ENCODE results near the gene SOS1.
"Not testable (repeated sequence)": the region's sequence is repeated elsewhere in the genome, so short reads cannot be mapped to it uniquely, and the experiment has no call there.

Gene SOS1

GRCh38 chr2:39052665-39053064, 68.2 kb downstream of the SOS1 start:
- not testable (repeated sequence) for H3K27ac ChIP-seq (ENCODE audit: low read depth in 2 of 2, low read length in 2 of 2); H3K4me3 ChIP-seq (ENCODE audit: low read length in 2 of 2); H3K4me1 ChIP-seq (ENCODE audit: control insufficient read depth in 2 of 2, insufficient read depth in 2 of 2, low read length in 2 of 2); H3K9ac ChIP-seq (ENCODE audit: low read depth in 1 of 2, low read length in 2 of 2); H3K27me3 ChIP-seq (ENCODE audit: control insufficient read depth in 2 of 2, insufficient read depth in 2 of 2, low read length in 2 of 2); H3K9me3 ChIP-seq (ENCODE audit: control insufficient read depth in 2 of 2, low read length in 2 of 2)
- H3K36me3 ChIP-seq (ENCODE audit: control insufficient read depth in 2 of 2, insufficient read depth in 2 of 2, low read length in 2 of 2) = peaks cover 19 to 23% of the 10 kb centered on the region in 2 donors

GRCh38 chr2:39050109-39050508, 70.7 kb downstream of the SOS1 start:
- no peak overlapping the region for H3K4me3 ChIP-seq (ENCODE audit: low read length in 2 of 2)
- H3K4me1 ChIP-seq (ENCODE audit: control insufficient read depth in 2 of 2, insufficient read depth in 2 of 2, low read length in 2 of 2) = no peaks in the 10 kb centered on the region
- H3K27ac ChIP-seq (ENCODE audit: low read depth in 2 of 2, low read length in 2 of 2) = no peak overlapping the region
- H3K27me3 ChIP-seq (ENCODE audit: control insufficient read depth in 2 of 2, insufficient read depth in 2 of 2, low read length in 2 of 2) = no peaks in the 10 kb centered on the region
- no peak overlapping the region for H3K9ac ChIP-seq (ENCODE audit: low read depth in 1 of 2, low read length in 2 of 2)
- H3K9me3 ChIP-seq (ENCODE audit: control insufficient read depth in 2 of 2, low read length in 2 of 2) = no peaks in the 10 kb centered on the region
- peaks cover 15 to 16% of the 10 kb centered on the region in 2 donors for H3K36me3 ChIP-seq (ENCODE audit: control insufficient read depth in 2 of 2, insufficient read depth in 2 of 2, low read length in 2 of 2)

- Histone ChIP-seq H3K4me3 (ENCODE audit: low read length in 2 of 2) (no peak overlapping the region), H3K9ac (ENCODE audit: low read depth in 1 of 2, low read length in 2 of 2) (no peak overlapping the region), H3K9me3 (ENCODE audit: control insufficient read depth in 2 of 2, low read length in 2 of 2) (no peaks in the 10 kb centered on the region), H3K4me1 (ENCODE audit: control insufficient read depth in 2 of 2, insufficient read depth in 2 of 2, low read length in 2 of 2) (peaks cover 0 to 3% of the 10 kb centered on the region in 2 donors), H3K36me3 (ENCODE audit: control insufficient read depth in 2 of 2, insufficient read depth in 2 of 2, low read length in 2 of 2) (peaks cover 0 to 2% of the 10 kb centered on the region in 2 donors), H3K27ac (ENCODE audit: low read depth in 2 of 2, low read length in 2 of 2) (no peak overlapping the region), H3K27me3 (ENCODE audit: control insufficient read depth in 2 of 2, insufficient read depth in 2 of 2, low read length in 2 of 2) (no peaks in the 10 kb centered on the region)
Observed at GRCh38 chr2:39039072-39039471, 81.8 kb downstream of the SOS1 start.

DNA sequence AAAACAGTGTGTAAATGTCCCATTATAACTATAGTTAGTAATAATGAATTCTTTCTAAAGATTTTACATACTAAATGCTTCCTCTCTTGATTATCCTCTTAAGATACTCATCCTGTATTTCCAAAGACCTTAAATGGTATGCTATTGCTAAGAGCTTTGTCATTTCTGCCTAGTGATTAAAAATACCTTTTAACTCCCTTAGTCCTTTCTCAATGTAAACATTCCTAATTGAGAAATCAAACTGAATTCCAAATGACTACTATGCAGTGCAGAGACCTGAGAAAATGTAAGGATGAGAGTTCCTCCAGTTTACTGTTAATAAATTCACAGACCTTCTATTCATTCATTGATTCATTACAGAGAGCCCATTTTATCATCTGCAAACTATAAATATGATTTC, 86.9 kb downstream of the SOS1 start:
- Histone ChIP-seq H3K9ac (ENCODE audit: low read depth in 1 of 2, low read length in 2 of 2) (no peak overlapping the region), H3K9me3 (ENCODE audit: control insufficient read depth in 2 of 2, low read length in 2 of 2) (no peaks in the 10 kb centered on the region), H3K4me3 (ENCODE audit: low read length in 2 of 2) (no peak overlapping the region), H3K4me1 (ENCODE audit: control insufficient read depth in 2 of 2, insufficient read depth in 2 of 2, low read length in 2 of 2) (no peaks in the 10 kb centered on the region), H3K36me3 (ENCODE audit: control insufficient read depth in 2 of 2, insufficient read depth in 2 of 2, low read length in 2 of 2) (peaks cover 5 to 9% of the 10 kb centered on the region in 2 donors), H3K27me3 (ENCODE audit: control insufficient read depth in 2 of 2, insufficient read depth in 2 of 2, low read length in 2 of 2) (no peaks in the 10 kb centered on the region), H3K27ac (ENCODE audit: low read depth in 2 of 2, low read length in 2 of 2) (no peak overlapping the region)

GRCh38 chr2:39027421-39027820, 93.4 kb downstream of the SOS1 start:
- no peaks in the 10 kb centered on the region for H3K4me1 ChIP-seq (ENCODE audit: control insufficient read depth in 2 of 2, insufficient read depth in 2 of 2, low read length in 2 of 2)
- H3K36me3 ChIP-seq (ENCODE audit: control insufficient read depth in 2 of 2, insufficient read depth in 2 of 2, low read length in 2 of 2) = peaks cover 12 to 15% of the 10 kb centered on the region in 2 donors
- H3K27ac ChIP-seq (ENCODE audit: low read depth in 2 of 2, low read length in 2 of 2) = no peak overlapping the region
- H3K4me3 ChIP-seq (ENCODE audit: low read length in 2 of 2) = no peak overlapping the region
- no peaks in the 10 kb centered on the region for H3K9me3 ChIP-seq (ENCODE audit: control insufficient read depth in 2 of 2, low read length in 2 of 2)
- no peaks in the 10 kb centered on the region for H3K27me3 ChIP-seq (ENCODE audit: control insufficient read depth in 2 of 2, insufficient read depth in 2 of 2, low read length in 2 of 2)
- H3K9ac ChIP-seq (ENCODE audit: low read depth in 1 of 2, low read length in 2 of 2) = no peak overlapping the region

- Histone ChIP-seq H3K27ac (ENCODE audit: low read depth in 2 of 2, low read length in 2 of 2) (no peak overlapping the region), H3K4me3 (ENCODE audit: low read length in 2 of 2) (no peak overlapping the region)
Observed at GRCh38 chr2:39024833-39025232, 96.0 kb downstream of the SOS1 start.

GRCh38 chr2:39023649-39024048, 97.2 kb downstream of the SOS1 start:
- Histone ChIP-seq H3K9me3 (ENCODE audit: control insufficient read depth in 2 of 2, low read length in 2 of 2) (no peaks in the 10 kb centered on the region), H3K27ac (ENCODE audit: low read depth in 2 of 2, low read length in 2 of 2) (no peak overlapping the region), H3K27me3 (ENCODE audit: control insufficient read depth in 2 of 2, insufficient read depth in 2 of 2, low read length in 2 of 2) (no peaks in the 10 kb centered on the region), H3K4me1 (ENCODE audit: control insufficient read depth in 2 of 2, insufficient read depth in 2 of 2, low read length in 2 of 2) (no peaks in the 10 kb centered on the region), H3K9ac (ENCODE audit: low read depth in 1 of 2, low read length in 2 of 2) (no peak overlapping the region), H3K4me3 (ENCODE audit: low read length in 2 of 2) (no peak overlapping the region), H3K36me3 (ENCODE audit: control insufficient read depth in 2 of 2, insufficient read depth in 2 of 2, low read length in 2 of 2) (peaks cover 8 to 12% of the 10 kb centered on the region in 2 donors)

More at GRCh38 chr2:39024833-39025232, 96.0 kb downstream of the SOS1 start:
- H3K27me3 ChIP-seq (ENCODE audit: control insufficient read depth in 2 of 2, insufficient read depth in 2 of 2, low read length in 2 of 2) = no peaks in the 10 kb centered on the region
- H3K9me3 ChIP-seq (ENCODE audit: control insufficient read depth in 2 of 2, low read length in 2 of 2) = no peaks in the 10 kb centered on the region
- H3K9ac ChIP-seq (ENCODE audit: low read depth in 1 of 2, low read length in 2 of 2) = no peak overlapping the region
- H3K4me1 ChIP-seq (ENCODE audit: control insufficient read depth in 2 of 2, insufficient read depth in 2 of 2, low read length in 2 of 2) = no peaks in the 10 kb centered on the region
- H3K36me3 ChIP-seq (ENCODE audit: control insufficient read depth in 2 of 2, insufficient read depth in 2 of 2, low read length in 2 of 2) = peaks cover 8 to 15% of the 10 kb centered on the region in 2 donors

- Histone ChIP-seq H3K4me1 (ENCODE audit: control insufficient read depth in 2 of 2, insufficient read depth in 2 of 2, low read length in 2 of 2) (no peaks in the 10 kb centered on the region), H3K27me3 (ENCODE audit: control insufficient read depth in 2 of 2, insufficient read depth in 2 of 2, low read length in 2 of 2) (no peaks in the 10 kb centered on the region), H3K27ac (ENCODE audit: low read depth in 2 of 2, low read length in 2 of 2) (no peak overlapping the region), H3K4me3 (ENCODE audit: low read length in 2 of 2) (no peak overlapping the region), H3K36me3 (ENCODE audit: control insufficient read depth in 2 of 2, insufficient read depth in 2 of 2, low read length in 2 of 2) (peaks cover 8% of the 10 kb centered on the region in 2 donors), H3K9ac (ENCODE audit: low read depth in 1 of 2, low read length in 2 of 2) (no peak overlapping the region), H3K9me3 (ENCODE audit: control insufficient read depth in 2 of 2, low read length in 2 of 2) (no peaks in the 10 kb centered on the region)
Observed at GRCh38 chr2:39022642-39023235, 98.1 kb downstream of the SOS1 start.

DNA sequence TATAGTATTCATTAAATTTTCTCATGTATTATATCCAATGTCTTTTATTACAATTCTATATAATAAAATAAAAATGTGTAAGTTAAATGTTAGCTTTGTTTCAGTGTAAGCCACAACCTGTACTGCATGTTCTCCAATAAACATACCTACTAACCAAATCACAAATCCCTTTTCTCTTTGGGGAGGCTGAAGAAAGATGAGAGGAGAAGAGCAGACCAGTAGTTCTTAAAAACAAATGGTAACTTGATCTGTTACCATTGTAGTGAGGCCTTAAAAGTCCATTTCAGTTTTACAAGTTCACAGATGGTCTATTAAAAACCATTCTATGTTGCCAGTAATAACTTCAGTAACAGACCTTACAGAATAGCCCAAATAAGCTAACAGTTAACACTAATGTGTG, 100.5 kb downstream of the SOS1 start:
- Histone ChIP-seq H3K27me3 (ENCODE audit: control insufficient read depth in 2 of 2, insufficient read depth in 2 of 2, low read length in 2 of 2) (no peaks in the 10 kb centered on the region), H3K27ac (ENCODE audit: low read depth in 2 of 2, low read length in 2 of 2) (no peak overlapping the region), H3K9me3 (ENCODE audit: control insufficient read depth in 2 of 2, low read length in 2 of 2) (no peaks in the 10 kb centered on the region), H3K4me1 (ENCODE audit: control insufficient read depth in 2 of 2, insufficient read depth in 2 of 2, low read length in 2 of 2) (no peaks in the 10 kb centered on the region), H3K4me3 (ENCODE audit: low read length in 2 of 2) (no peak overlapping the region), H3K36me3 (ENCODE audit: control insufficient read depth in 2 of 2, insufficient read depth in 2 of 2, low read length in 2 of 2) (peaks cover 8% of the 10 kb centered on the region in 2 donors), H3K9ac (ENCODE audit: low read depth in 1 of 2, low read length in 2 of 2) (no peak overlapping the region)

- no peak overlapping the region for H3K27ac ChIP-seq (ENCODE audit: low read depth in 2 of 2, low read length in 2 of 2)
- no peaks in the 10 kb centered on the region for H3K27me3 ChIP-seq (ENCODE audit: control insufficient read depth in 2 of 2, insufficient read depth in 2 of 2, low read length in 2 of 2)
Observed at GRCh38 chr2:39018638-39019037, 102.2 kb downstream of the SOS1 start.

More at GRCh38 chr2:39018638-39019037, 102.2 kb downstream of the SOS1 start:
- no peak overlapping the region for H3K9ac ChIP-seq (ENCODE audit: low read depth in 1 of 2, low read length in 2 of 2)
- H3K4me3 ChIP-seq (ENCODE audit: low read length in 2 of 2) = no peak overlapping the region
- peaks cover 8 to 10% of the 10 kb centered on the region in 2 donors for H3K36me3 ChIP-seq (ENCODE audit: control insufficient read depth in 2 of 2, insufficient read depth in 2 of 2, low read length in 2 of 2)
- H3K9me3 ChIP-seq (ENCODE audit: control insufficient read depth in 2 of 2, low read length in 2 of 2) = no peaks in the 10 kb centered on the region
- H3K4me1 ChIP-seq (ENCODE audit: control insufficient read depth in 2 of 2, insufficient read depth in 2 of 2, low read length in 2 of 2) = no peaks in the 10 kb centered on the region

Measured in mucosa of rectum (tissue), 2 donors.